Activated B cell treated with CpG ODN at 0.5 μM for 24 hours (primary cell): ENCODE measurements around the gene PXDN. TPM values are rescaled to one million over a fixed set of nuclear protein-coding genes. Genes with fewer than 3 reads are reported as not detected.

Experiments
- ATAC-seq: fragments of 200-7000 bp; cut with Tn5 transposase; one replicate; pipeline ENCODE4 v1.10.0; 2021; ENCODE audit warnings: low read depth, mild to moderate bottlenecking, moderate library complexity
- CTCF ChIA-PET: fragments of 350-600 bp; sonication (Branson Sonifier 250); formaldehyde crosslinking; loops from one replicate; lab custom pipeline; 2021; ENCODE audit warnings: antibody characterized with exemption; lab: Charles Lee
- POLR2A ChIA-PET: fragments of 350-600 bp; sonication (Branson Sonifier 250); formaldehyde crosslinking; loops from one replicate; lab custom pipeline; 2021; ENCODE audit warnings: antibody characterized with exemption; lab: Charles Lee
- DNase-seq: peaks from one replicate; pipeline ENCODE4 v3.0.0; 2022
- H3K27ac Mint-ChIP-seq: one replicate; pipeline ENCODE4 v1.8.0; 2020; ENCODE audit warnings: mixed read lengths
- H3K27me3 Mint-ChIP-seq: one replicate; pipeline ENCODE4 v1.8.0; 2021; ENCODE audit warnings: mixed read lengths
- H3K36me3 Mint-ChIP-seq: one replicate; pipeline ENCODE4 v1.8.0; 2021; ENCODE audit warnings: low read depth, mixed read lengths
- H3K4me1 Mint-ChIP-seq: one replicate; pipeline ENCODE4 v1.8.0; 2021; ENCODE audit warnings: mixed read lengths
- H3K4me3 Mint-ChIP-seq: one replicate; pipeline ENCODE4 v1.8.0; 2020; ENCODE audit warnings: mild to moderate bottlenecking, mixed read lengths
- H3K9me3 Mint-ChIP-seq: one replicate; pipeline ENCODE4 v1.8.0; 2020; ENCODE audit warnings: mixed read lengths
- intact Hi-C: fragments of 100-400 bp; cut with micrococcal nuclease; formaldehyde crosslinking; loops from one replicate; pipeline ENCODE4 v1.15.1; 2024
- total RNA-seq: library from RNA; stranded (reverse); gene quantifications from 2 replicates; pipeline ENCODE4 v1.2.3, GENCODE V29; 2022
- TF ChIP-seq, protein P1 (sequence below): fragments of 200-600 bp; IDR thresholded peaks from one replicate; pipeline ENCODE4 v1.8.0; 2022; ENCODE audit warnings: antibody characterized with exemption, mild to moderate bottlenecking

Gene PXDN, protein sequence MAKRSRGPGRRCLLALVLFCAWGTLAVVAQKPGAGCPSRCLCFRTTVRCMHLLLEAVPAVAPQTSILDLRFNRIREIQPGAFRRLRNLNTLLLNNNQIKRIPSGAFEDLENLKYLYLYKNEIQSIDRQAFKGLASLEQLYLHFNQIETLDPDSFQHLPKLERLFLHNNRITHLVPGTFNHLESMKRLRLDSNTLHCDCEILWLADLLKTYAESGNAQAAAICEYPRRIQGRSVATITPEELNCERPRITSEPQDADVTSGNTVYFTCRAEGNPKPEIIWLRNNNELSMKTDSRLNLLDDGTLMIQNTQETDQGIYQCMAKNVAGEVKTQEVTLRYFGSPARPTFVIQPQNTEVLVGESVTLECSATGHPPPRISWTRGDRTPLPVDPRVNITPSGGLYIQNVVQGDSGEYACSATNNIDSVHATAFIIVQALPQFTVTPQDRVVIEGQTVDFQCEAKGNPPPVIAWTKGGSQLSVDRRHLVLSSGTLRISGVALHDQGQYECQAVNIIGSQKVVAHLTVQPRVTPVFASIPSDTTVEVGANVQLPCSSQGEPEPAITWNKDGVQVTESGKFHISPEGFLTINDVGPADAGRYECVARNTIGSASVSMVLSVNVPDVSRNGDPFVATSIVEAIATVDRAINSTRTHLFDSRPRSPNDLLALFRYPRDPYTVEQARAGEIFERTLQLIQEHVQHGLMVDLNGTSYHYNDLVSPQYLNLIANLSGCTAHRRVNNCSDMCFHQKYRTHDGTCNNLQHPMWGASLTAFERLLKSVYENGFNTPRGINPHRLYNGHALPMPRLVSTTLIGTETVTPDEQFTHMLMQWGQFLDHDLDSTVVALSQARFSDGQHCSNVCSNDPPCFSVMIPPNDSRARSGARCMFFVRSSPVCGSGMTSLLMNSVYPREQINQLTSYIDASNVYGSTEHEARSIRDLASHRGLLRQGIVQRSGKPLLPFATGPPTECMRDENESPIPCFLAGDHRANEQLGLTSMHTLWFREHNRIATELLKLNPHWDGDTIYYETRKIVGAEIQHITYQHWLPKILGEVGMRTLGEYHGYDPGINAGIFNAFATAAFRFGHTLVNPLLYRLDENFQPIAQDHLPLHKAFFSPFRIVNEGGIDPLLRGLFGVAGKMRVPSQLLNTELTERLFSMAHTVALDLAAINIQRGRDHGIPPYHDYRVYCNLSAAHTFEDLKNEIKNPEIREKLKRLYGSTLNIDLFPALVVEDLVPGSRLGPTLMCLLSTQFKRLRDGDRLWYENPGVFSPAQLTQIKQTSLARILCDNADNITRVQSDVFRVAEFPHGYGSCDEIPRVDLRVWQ (N-terminal part only)
- total RNA-seq, result 1.1 and 1.4 TPM in 2 replicates

DNA sequence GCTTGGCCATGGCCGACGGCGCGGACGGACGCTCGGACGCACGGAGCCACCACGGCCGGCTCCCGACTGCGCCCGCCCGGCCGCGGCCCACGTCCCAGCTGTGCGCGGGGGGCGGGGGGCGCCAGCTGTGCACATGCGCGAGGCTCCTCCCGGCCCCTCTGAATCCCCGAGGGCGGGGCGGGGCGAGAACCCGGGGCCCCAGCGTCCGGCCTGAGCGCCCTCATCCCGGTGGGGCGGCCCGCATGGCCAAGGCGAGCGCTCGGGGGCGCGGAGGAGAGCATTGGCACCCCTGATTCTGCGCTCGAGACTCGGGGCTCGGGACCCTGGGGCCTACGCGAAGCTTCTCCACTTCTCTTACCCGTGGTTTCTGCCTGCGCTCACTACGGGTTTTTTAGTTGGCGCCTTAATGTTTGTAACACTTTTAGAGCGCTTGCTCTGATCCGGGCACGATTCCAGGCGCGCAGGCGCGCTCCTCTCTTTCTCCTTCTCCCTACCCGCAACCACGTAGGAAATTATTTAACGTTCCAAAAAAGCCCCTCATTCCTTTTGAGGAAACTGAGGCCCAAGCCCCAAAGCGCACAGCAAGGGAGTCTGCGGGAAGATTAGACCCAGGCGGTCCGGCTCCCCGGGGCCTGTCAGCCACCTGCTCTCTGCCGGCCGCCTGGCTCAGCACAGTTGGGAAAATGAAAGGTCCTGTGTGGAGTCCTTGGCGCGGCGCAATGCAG, at the start of gene PXDN:
Gene PXDN, minus strand, starts transcription at position 70 of the 725 bp plus-strand sequence. Its CDS starts 60 bp downstream, at position 10.
- Mint-ChIP-seq H3K36me3 (no peaks in the 10 kb centered on the region), H3K4me3 (peak within 1 kb of the TSS; percentile 69), H3K4me1 (peaks cover 17% of the 10 kb centered on the region), H3K9me3 (no peaks in the 10 kb centered on the region), H3K27me3 (peaks cover 47% of the 10 kb centered on the region), H3K27ac (no peak within 1 kb of the TSS)
- CTCF ChIA-PET, result no interaction called here
- TF ChIP-seq, protein P1, sequence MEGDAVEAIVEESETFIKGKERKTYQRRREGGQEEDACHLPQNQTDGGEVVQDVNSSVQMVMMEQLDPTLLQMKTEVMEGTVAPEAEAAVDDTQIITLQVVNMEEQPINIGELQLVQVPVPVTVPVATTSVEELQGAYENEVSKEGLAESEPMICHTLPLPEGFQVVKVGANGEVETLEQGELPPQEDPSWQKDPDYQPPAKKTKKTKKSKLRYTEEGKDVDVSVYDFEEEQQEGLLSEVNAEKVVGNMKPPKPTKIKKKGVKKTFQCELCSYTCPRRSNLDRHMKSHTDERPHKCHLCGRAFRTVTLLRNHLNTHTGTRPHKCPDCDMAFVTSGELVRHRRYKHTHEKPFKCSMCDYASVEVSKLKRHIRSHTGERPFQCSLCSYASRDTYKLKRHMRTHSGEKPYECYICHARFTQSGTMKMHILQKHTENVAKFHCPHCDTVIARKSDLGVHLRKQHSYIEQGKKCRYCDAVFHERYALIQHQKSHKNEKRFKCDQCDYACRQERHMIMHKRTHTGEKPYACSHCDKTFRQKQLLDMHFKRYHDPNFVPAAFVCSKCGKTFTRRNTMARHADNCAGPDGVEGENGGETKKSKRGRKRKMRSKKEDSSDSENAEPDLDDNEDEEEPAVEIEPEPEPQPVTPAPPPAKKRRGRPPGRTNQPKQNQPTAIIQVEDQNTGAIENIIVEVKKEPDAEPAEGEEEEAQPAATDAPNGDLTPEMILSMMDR, result no peak
- no peak for ATAC-seq
- intact Hi-C loops, result loop anchor here (5.0 kb wide), 1 partner anchor 132 kb away; no protein-coding TSS in a partner anchor
- DNase-seq, result no peak
- POLR2A ChIA-PET, result no interaction called here

DNA sequence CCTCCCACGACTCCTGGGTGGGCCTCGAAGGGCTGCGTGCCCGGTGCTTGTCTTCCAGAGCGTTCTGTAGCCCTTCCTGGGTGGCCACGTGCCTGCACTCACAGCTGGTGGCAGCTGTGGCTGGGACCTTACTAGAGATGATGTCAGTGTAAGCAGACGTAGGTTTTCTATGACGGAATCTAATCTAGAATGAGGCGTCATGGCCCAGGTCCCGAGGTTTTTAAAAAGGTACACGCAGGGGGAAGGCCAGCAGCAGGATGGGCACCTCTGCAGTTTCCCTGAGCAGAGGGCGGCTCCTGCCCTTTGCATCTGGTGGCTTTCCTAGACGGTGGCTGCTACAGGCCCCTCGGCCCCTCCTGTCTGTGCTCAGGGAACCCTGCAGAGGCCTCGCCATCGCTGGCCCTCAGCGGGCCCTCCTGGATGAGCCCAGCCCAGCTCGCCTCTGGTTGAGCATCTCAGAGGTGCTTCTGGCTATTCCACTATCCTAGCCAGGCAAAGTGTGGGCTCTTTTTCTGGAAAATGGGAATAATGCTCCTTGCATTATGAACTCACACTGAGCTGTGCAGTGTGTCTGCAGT, 49.6 kb upstream of the PXDN start:
- no peak overlapping the region for H3K27ac Mint-ChIP-seq
- DNase-seq, result no peak

DNA sequence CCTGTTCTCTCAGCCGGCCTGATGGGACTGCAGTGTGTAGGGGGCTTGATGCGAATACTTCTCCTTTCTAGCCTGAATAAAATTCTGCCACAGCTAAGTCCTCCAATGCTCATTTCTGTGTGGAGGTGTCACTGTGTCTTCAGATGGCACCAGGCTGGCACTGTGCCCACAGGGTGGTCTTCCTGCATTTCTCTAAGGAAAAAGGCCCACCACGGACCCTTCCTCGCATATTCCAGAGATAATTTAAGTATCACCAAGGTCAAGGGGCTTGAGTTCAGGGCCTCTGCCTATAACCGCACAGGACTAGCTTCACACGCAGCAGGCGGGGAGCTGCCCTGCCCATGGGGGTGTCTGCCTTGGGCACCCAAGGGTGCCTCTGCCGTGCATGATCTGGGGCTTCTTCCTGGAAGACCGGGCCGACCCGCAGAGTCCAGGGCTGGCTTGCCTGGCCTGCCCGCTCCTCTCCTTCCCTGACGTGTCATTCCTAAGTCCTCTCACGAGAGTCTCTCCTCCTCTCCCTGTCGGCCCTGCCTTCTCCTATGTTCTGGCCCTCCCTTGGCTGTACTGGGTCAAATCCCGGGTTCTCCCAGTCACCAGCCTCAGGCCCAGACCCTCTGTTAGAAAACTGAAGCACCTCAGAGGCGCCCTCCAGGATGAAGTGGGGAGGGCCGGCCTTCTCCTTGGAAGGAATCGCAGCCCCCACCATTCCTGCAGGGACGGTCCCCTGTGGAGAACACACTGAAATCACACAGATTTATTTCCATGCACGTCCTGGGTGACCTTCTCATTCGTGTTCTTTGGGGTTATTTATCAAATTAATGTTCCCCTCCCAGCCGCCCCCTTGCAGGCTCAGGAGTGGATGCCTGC, 48.9 kb upstream of the PXDN start:
- Mint-ChIP-seq H3K27ac (no peak overlapping the region), H3K9me3 (no peaks in the 10 kb centered on the region), H3K27me3 (peaks cover 4% of the 10 kb centered on the region), H3K36me3 (no peaks in the 10 kb centered on the region), H3K4me1 (no peaks in the 10 kb centered on the region), H3K4me3 (no peak overlapping the region)
- ATAC-seq (no peak), DNase-seq (no peak)
- ChIA-PET CTCF (no interaction called here), POLR2A (no interaction called here)
- TF ChIP-seq, protein P1, result no peak
- intact Hi-C loops, result no loop called here

More for the DNA sequence above, 49.6 kb upstream of the PXDN start:
- ChIA-PET POLR2A (no interaction called here), CTCF (no interaction called here)
- intact Hi-C loops, result no loop called here
- Mint-ChIP-seq H3K9me3 (no peaks in the 10 kb centered on the region), H3K4me3 (no peak overlapping the region), H3K36me3 (no peaks in the 10 kb centered on the region), H3K27me3 (peaks cover 4% of the 10 kb centered on the region), H3K4me1 (no peaks in the 10 kb centered on the region)
- ATAC-seq, result no peak
- TF ChIP-seq, protein P1, result no peak
